HepG2 (cell line): ENCODE results near the gene TCF12.

Source experiments
- TCF7L2 ChIP-seq: IDR thresholded peaks from 2 replicates; pipeline ENCODE4 v1.6.1; 2011; ENCODE audit warnings: mild to moderate bottlenecking, low read depth, low read length, moderate library complexity
- TF ChIP-seq, protein P1 (sequence below): sonication (generic); formaldehyde crosslinking; IDR thresholded peaks from 2 replicates; pipeline ENCODE4 v1.9.0; 2021; ENCODE audit warnings: mild to moderate bottlenecking, missing genetic modification reagents

DNA sequence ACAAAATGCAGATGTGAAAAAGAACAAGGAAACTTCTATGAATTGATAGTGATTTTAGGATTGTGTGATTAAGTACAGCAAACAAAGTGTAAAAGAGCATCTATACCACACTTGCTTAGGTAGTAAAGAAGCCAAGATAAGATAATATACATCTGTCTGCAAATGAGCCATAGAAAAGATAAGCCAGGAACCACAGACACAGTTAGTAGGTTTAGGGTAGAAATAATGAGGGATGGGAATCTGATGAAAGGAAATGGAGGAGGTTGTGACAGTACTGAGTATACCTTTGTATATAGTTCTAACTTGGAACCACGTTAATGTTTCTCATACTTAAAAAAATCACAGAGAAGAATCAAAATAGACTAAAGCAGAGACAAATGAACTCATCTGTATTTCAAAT lies 54.0 kb downstream of the TCF12 start:
- no peak for TF ChIP-seq TCF7L2
- TF ChIP-seq, protein P1, sequence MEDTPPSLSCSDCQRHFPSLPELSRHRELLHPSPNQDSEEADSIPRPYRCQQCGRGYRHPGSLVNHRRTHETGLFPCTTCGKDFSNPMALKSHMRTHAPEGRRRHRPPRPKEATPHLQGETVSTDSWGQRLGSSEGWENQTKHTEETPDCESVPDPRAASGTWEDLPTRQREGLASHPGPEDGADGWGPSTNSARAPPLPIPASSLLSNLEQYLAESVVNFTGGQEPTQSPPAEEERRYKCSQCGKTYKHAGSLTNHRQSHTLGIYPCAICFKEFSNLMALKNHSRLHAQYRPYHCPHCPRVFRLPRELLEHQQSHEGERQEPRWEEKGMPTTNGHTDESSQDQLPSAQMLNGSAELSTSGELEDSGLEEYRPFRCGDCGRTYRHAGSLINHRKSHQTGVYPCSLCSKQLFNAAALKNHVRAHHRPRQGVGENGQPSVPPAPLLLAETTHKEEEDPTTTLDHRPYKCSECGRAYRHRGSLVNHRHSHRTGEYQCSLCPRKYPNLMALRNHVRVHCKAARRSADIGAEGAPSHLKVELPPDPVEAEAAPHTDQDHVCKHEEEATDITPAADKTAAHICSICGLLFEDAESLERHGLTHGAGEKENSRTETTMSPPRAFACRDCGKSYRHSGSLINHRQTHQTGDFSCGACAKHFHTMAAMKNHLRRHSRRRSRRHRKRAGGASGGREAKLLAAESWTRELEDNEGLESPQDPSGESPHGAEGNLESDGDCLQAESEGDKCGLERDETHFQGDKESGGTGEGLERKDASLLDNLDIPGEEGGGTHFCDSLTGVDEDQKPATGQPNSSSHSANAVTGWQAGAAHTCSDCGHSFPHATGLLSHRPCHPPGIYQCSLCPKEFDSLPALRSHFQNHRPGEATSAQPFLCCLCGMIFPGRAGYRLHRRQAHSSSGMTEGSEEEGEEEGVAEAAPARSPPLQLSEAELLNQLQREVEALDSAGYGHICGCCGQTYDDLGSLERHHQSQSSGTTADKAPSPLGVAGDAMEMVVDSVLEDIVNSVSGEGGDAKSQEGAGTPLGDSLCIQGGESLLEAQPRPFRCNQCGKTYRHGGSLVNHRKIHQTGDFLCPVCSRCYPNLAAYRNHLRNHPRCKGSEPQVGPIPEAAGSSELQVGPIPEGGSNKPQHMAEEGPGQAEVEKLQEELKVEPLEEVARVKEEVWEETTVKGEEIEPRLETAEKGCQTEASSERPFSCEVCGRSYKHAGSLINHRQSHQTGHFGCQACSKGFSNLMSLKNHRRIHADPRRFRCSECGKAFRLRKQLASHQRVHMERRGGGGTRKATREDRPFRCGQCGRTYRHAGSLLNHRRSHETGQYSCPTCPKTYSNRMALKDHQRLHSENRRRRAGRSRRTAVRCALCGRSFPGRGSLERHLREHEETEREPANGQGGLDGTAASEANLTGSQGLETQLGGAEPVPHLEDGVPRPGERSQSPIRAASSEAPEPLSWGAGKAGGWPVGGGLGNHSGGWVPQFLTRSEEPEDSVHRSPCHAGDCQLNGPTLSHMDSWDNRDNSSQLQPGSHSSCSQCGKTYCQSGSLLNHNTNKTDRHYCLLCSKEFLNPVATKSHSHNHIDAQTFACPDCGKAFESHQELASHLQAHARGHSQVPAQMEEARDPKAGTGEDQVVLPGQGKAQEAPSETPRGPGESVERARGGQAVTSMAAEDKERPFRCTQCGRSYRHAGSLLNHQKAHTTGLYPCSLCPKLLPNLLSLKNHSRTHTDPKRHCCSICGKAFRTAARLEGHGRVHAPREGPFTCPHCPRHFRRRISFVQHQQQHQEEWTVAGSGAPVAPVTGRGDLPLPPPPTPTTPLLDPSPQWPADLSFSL: no peak
